Astrocyte of the spinal cord (primary cell): Measurements from ENCODE around the gene MTCH1.

Source experiments
- DNase-seq: peaks from one replicate; pipeline ENCODE4 v3.0.0; 2011; ENCODE audit warnings: low read depth, low spot score
- H3K4me3 ChIP-seq: 2 replicates; pipeline ENCODE4 v1.5.1; 2011; ENCODE audit warnings: low read depth, mild to moderate bottlenecking, low read length, moderate library complexity
- CTCF ChIP-seq: IDR thresholded peaks from 2 replicates; pipeline ENCODE4 v1.5.1; 2012; ENCODE audit warnings: low read depth, mild to moderate bottlenecking, low read length, inconsistent platforms
- in situ Hi-C: cut with HindIII; loops from 2 replicates; pipeline ENCODE4 v1.10.0; 2017; ENCODE audit warnings: low sequenced_read_pairs

Gene MTCH1

GRCh38 chr6:37016995-37017394 is 31.0 kb upstream of the MTCH1 start:
- no peak for DNase-seq
- H3K4me3 ChIP-seq = no peak overlapping the region
- no peak for TF ChIP-seq CTCF
- in situ Hi-C loops = no loop called here

GRCh38 chr6:37015532-37015931 is 29.5 kb upstream of the MTCH1 start:
- in situ Hi-C loops = no loop called here
- DNase-seq = no peak
- TF ChIP-seq CTCF = no peak
- H3K4me3 ChIP-seq = no peak overlapping the region

GRCh38 chr6:37014667-37015066 is 28.7 kb upstream of the MTCH1 start:
- no peak overlapping the region for H3K4me3 ChIP-seq
- no peak for DNase-seq
- in situ Hi-C loops = no loop called here
- no peak for TF ChIP-seq CTCF

GRCh38 chr6:37013516-37014491 is 27.8 kb upstream of the MTCH1 start:
- in situ Hi-C loops = no loop called here
- no peak overlapping the region for H3K4me3 ChIP-seq
- TF ChIP-seq CTCF = no peak
- DNase-seq = no peak

GRCh38 chr6:37011656-37012378 is 25.8 kb upstream of the MTCH1 start:
- no peak for TF ChIP-seq CTCF
- no peak overlapping the region for H3K4me3 ChIP-seq
- peak; percentile 67 for DNase-seq
- in situ Hi-C loops = no loop called here

GRCh38 chr6:37010402-37010892 is 24.5 kb upstream of the MTCH1 start:
- TF ChIP-seq CTCF = no peak
- in situ Hi-C loops = no loop called here
- H3K4me3 ChIP-seq = no peak overlapping the region
- no peak for DNase-seq
